ENCODE results near the gene TMEM95.

TMEM95 gene

GRCh38 chr17:7406235-7406825 lies 51.4 kb downstream of the TMEM95 start:
- no peak for DNase-seq
